Stimulated activated CD4-positive, alpha-beta T cell treated with anti-CD3 and anti-CD28 coated beads, Interleukin-2, amount 100 ng/mL, for 4 hours (primary cell): ENCODE data around the gene CAMTA2.

Source experiments
- DNase-seq: peaks from one replicate; pipeline ENCODE4 v3.0.0-alpha.2; 2020; ENCODE audit warnings: low read depth

Gene CAMTA2

GRCh38 chr17:5002121-5002788 is 14.8 kb upstream of the CAMTA2 start:
- DNase-seq: no peak

- DNase-seq: no peak
Measured at GRCh38 chr17:5000237-5000639, 12.8 kb upstream of the CAMTA2 start.

DNA sequence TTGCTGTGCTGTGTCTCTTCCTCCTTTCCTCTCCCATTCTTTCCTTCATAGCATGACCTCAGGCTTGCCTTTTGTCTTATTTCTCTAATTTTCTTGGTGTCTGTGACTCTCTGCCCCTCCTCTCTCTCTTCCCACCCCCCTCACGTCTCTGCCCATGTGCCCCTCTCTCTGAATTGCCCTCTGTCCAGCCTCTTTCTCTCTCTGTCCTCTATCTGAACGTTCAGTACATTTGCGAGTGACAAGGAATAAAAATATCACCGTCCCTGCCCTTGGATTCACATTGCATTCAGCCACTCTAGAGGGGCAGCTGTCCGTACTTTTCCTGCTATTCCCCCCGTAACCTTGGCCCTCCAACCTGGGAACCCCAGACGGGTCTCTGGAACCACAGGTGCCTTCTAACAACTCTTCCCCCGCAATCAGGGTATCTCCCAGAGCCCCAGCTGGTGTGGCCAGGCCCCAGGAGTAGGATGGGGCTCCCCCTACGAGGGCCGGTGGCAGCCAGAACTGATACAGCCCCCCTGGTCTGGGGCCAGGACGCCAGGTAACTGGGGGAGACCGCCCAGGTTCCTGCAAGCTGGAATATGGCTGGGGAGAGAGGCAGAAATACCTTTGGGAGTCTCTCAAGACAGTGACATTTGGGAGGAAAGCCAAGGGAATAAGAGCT is 12.1 kb upstream of the CAMTA2 start:
- no peak for DNase-seq

GRCh38 chr17:4998732-4999429 is 11.4 kb upstream of the CAMTA2 start:
- no peak for DNase-seq

- DNase-seq: no peak
Measured at GRCh38 chr17:4998027-4998731, 10.7 kb upstream of the CAMTA2 start.

DNA sequence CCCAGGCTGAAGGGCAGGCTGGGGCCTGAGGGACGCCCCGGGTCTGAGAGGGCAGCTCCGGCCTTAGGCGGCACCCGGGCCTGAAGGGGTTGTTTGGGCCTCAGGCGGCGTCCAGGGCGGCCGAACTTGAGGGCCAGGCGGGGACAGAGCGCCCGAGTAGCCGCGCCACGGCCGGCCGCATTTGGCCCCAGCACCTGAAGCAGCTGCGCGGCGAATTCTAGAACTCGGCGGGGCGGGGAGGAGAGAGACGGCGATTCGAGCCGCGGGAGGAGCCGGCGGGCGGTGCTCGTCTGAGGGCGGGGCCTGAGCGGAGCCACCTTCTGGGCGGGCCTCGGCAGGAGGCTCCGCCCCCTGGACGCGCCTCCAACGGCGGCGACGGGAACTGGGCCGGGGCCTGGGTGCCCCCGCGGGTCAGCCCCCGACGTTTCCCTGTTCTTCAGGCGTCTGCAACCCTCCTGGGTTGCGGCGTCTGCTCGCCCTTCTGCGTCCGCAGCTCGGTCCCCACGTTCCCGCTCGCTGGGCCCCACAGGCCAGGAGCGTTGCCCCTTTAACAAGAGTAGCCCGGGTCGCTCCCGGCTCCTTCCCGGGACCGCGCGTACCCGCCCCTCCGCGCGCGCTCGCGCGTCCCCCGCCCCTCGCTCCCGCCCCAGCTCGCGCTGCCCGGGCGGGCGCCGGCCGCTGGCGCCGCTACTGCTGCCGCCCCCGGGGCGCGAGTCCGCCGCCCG is 10.0 kb upstream of the CAMTA2 start, which contains the start of the genes INCA1 and KIF1C:
Gene INCA1, minus strand, starts transcription at position 221 of the 725 bp plus-strand sequence. CDS start 3,085 bp downstream, outside the sequence.
Gene KIF1C, plus strand, starts transcription at position 649 of the 725 bp plus-strand sequence. CDS start 2,297 bp downstream, outside the sequence.
- DNase-seq: peak; percentile 85

- no peak for DNase-seq
Measured at GRCh38 chr17:4994081-4994595, 6.7 kb upstream of the CAMTA2 start.

GRCh38 chr17:4987767-4988567 is 492 bp upstream of the CAMTA2 start:
- no peak for DNase-seq

DNA sequence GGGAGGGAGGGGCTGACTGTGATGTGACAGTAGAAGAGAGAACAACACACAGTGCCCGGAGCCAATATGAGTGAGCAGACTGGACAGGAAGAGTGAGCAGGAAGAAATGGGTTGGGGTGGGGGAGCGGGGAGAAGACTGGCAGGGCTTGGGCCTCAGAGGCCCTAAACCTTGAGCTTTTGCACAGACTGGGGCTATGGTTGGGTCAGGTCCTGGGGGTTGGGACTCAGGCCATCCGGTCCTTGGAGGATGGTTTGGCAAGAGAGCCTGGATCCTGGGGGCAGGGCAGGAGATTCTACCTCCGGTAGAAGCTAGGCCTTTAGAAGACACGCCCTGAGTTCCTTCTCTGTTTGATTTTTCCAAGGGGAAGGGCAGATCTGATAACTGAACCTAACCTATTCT is 1.1 kb downstream of the CAMTA2 start:
- no peak for DNase-seq

DNA sequence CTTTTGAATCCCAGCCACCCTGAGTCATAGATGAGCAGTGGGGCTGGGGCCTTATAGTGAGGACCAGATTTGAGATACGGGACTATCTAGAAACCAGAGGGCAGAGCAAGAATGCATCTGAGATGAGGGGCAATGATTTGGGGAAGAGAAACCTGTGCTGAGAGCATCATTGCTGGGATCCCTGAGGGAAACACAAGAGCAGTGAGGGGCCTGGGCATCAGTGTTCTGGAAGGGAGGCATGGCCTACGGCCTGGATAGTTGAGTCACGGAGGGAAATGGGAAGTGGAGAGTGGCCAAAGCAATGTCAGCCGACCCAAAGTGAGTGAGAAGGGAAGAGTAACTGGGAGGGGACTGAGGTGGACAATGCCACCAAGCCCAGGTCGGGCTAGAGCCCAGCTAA is 5.2 kb downstream of the CAMTA2 start:
- no peak for DNase-seq

- DNase-seq: no peak
Measured at GRCh38 chr17:4980644-4981216, 6.7 kb downstream of the CAMTA2 start.

GRCh38 chr17:4978726-4979125 is 8.7 kb downstream of the CAMTA2 start:
- DNase-seq: no peak

GRCh38 chr17:4974115-4974670 is 13.3 kb downstream of the CAMTA2 start:
- DNase-seq: no peak

DNA sequence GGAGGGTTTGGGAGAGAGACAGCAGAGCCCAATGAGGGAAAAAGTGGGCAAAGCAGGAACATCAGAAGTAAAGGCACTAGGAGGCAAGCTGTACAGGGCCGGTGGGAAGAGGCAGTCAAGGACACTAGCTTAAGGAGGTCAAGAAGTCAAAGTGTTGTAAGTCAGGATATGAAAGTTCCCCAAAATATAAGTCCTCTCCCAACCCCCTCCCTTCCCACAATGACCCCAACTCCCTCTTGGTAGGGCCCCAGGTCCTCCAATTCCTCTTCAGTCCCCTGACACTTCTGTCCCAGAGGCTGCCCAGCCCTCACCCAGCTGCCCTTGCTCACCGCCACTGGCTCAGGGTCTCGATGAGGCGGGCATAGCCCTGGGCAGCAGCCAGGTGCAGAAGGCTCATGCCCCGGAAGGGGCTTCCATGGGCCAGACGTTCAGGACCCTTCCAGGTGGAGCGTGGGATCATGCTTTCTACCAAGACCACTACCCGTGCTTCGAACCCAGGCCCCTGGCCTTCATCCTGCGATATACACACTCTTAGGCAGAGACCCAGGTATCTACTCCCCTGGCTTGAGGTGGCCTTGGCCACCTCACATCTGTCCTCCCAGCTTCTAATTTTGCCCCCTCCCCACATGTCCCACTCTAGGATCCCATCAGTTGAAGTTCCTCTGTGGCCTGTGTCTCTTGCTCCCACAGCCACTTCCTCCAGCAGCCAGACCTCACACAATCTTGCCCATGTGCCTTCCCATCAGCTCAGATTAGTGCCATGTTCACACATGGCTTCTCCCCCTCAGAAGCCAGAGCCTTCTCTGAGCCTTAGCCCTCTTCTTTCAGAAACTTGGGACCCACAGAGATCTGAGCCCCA is 14.0 kb downstream of the CAMTA2 start:
- no peak for DNase-seq

DNA sequence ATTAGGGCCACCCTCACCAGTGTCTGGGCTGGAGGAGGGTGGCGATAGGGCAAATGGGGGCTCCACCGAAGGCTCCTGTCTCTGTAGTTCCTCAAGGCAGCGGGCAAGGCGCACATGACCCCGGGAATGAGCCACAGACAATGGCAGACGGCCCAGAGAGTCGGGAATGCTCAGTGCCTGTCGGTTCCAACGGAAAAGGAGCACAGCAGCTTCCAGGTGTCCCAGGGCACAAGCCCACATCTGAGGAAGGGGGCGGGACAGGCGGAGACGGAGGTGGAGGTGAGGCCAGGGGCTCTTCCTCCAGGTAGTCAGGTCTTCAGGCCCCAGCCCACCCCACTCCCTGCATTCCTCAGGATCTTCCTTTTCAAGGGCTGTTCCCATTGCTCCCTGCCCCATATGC is 14.7 kb downstream of the CAMTA2 start:
- DNase-seq: no peak

GRCh38 chr17:4972322-4972721 is 15.2 kb downstream of the CAMTA2 start:
- no peak for DNase-seq

DNA sequence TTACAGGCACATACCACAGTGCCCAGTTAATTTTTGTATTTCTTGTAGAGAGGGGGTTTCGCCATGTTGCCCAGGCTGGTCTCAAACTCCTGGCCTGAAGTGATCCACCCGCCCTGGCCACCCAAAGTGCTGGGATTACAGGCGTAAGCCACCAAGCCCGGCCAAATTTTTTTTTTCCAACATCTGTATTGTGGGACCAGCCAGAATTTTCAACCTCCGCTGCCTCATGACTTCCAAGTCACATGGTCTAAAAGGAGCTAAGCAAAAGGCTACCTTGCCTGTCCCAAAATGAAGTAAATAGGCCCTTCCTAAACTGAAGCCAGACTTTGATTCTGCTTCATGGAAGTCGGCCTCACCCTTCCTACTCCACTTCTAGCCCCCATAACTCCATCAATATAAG is 15.6 kb downstream of the CAMTA2 start:
- DNase-seq: no peak

- DNase-seq: no peak
Measured at GRCh38 chr17:4970273-4970672, 17.2 kb downstream of the CAMTA2 start.
